K562 (cell line): ENCODE results near the gene CPNE9. TPM values are rescaled to one million over a fixed set of nuclear protein-coding genes. Genes with fewer than 3 reads are reported as not detected.

Source experiments
- ATAC-seq: fragments of 200-7000 bp; cut with Tn5 transposase; 3 replicates; pipeline ENCODE4 v1.9.1; 2020; ENCODE audit warnings: moderate library complexity
- BruUV-seq: library from RNA; stranded (reverse); fragments of 400-500 nt; replicated peaks from 2 replicates; lab custom pipeline; 2021; lab: Mats Ljungman, UMichigan
- CTCF ChIA-PET: fragments of 300-600 bp; formaldehyde crosslinking; extraction: SDS; loops from one replicate; lab custom pipeline; 2021; ENCODE audit warnings: low intra/inter-chr PET ratio; lab: Yijun Ruan, JAX
- POLR2A ChIA-PET: fragments of 300-600, 350-650 bp; sonication (Branson Sonifier 250); formaldehyde crosslinking; extraction: SDS; loops from one replicate; lab custom pipeline; 2021; ENCODE audit warnings: antibody characterized with exemption, inconsistent platforms; lab: Yijun Ruan, JAX
- DNase-seq, 4 experiments: peaks; one replicate each; pipeline versions ENCODE4 v3.0.0 to v3.0.0-alpha.2; 2011 to 2018; ENCODE audit warnings: low spot score in 3 of 4, mixed read lengths in 3 of 4; ENCODE audit errors: extremely low read depth in 1 of 4
- FAIRE-seq: peaks from 2 replicates; lab custom pipeline; 2011; peaks lifted over from hg19 to GRCh38; lab: Jason Lieb, UNC
- H2AFZ ChIP-seq: 2 replicates; pipeline ENCODE4 v1.6.0; 2011; ENCODE audit warnings: low read depth, low read length, control low read depth, inconsistent platforms
- H3K27ac ChIP-seq: fragments of 200-600 bp; 3 replicates; pipeline ENCODE4 v1.8.0; 2011; ENCODE audit warnings: low read depth, mild to moderate bottlenecking, control low read depth, inconsistent platforms, low read length, moderate library complexity, mixed read lengths; ENCODE audit errors: extremely low read depth
- H3K27me3 ChIP-seq, 2 experiments: fragments of 300-600 bp in 1 of 2; 2 replicates in 1 of 2; 3 replicates in 1 of 2; pipeline versions ENCODE4 v1.6.0 to v1.8.0; 2011; ENCODE audit warnings: inconsistent platforms in 2 of 2, low read length in 2 of 2, mild to moderate bottlenecking in 1 of 2, mixed read lengths in 1 of 2, moderate library complexity in 1 of 2; ENCODE audit not compliant: control insufficient read depth in 2 of 2, insufficient read depth in 2 of 2
- H3K36me3 ChIP-seq: fragments of 300-600 bp; 3 replicates; pipeline ENCODE4 v1.8.0; 2011; ENCODE audit warnings: mild to moderate bottlenecking, low read length, inconsistent platforms; ENCODE audit not compliant: control insufficient read depth, insufficient read depth
- H3K4me1 ChIP-seq, 2 experiments: fragments of 200-600 bp in 1 of 2; replicated peaks in 1 of 2; 2 replicates in 1 of 2; 3 replicates in 1 of 2; pipeline versions ENCODE4 v1.5.1 to v1.8.0; 2011; ENCODE audit warnings: inconsistent platforms in 2 of 2, low read length in 2 of 2, mild to moderate bottlenecking in 1 of 2, mixed read lengths in 1 of 2, moderate library complexity in 1 of 2; ENCODE audit not compliant: control insufficient read depth in 2 of 2, insufficient read depth in 2 of 2
- H3K4me2 ChIP-seq: 2 replicates; pipeline ENCODE4 v1.6.1; 2011; ENCODE audit warnings: low read length, control low read depth, inconsistent platforms, mixed read lengths; ENCODE audit not compliant: insufficient read depth
- H3K4me3 ChIP-seq: fragments of 200-600 bp; sonication (generic), shearing (Covaris generic); 2 replicates; pipeline ENCODE4 v1.5.1; 2016; ENCODE audit warnings: control low read depth, inconsistent platforms
- H3K79me2 ChIP-seq: fragments of 200-600 bp; 3 replicates; pipeline ENCODE4 v1.8.0; 2011; ENCODE audit warnings: low read length, inconsistent platforms; ENCODE audit not compliant: control insufficient read depth, insufficient read depth
- H3K9ac ChIP-seq, 2 experiments: 2 replicates each; pipeline versions ENCODE4 v1.6.0 to v1.6.1; 2011; ENCODE audit warnings: low read depth in 2 of 2, low read length in 2 of 2, control low read depth in 1 of 2, inconsistent platforms in 1 of 2, mild to moderate bottlenecking in 1 of 2, mixed read lengths in 1 of 2; ENCODE audit not compliant: insufficient read depth in 1 of 2
- H3K9me1 ChIP-seq: one replicate; pipeline ENCODE4 v1.6.0; 2011; ENCODE audit warnings: inconsistent platforms, mild to moderate bottlenecking, low read length, moderate library complexity; ENCODE audit not compliant: control insufficient read depth, insufficient read depth
- H3K9me3 ChIP-seq: replicated peaks from 2 replicates; pipeline ENCODE4 v1.5.1; 2011; ENCODE audit warnings: low read depth, low read length, inconsistent platforms; ENCODE audit not compliant: control insufficient read depth, insufficient read depth
- H4K20me1 ChIP-seq: replicated peaks from 2 replicates; pipeline ENCODE4 v1.6.1; 2011; ENCODE audit warnings: low read length, inconsistent platforms, mixed read lengths; ENCODE audit not compliant: control insufficient read depth, insufficient read depth
- SUPT5H ChIP-seq: fragments of 450-650 bp; IDR thresholded peaks from 2 replicates; pipeline ENCODE4 v1.6.1; 2016
- WGBS: fragments of 100-300 bp; shearing (Covaris generic); methylation state at CpG from one replicate; pipeline ENCODE4 v1.1.6; 2016; ENCODE audit warnings: low coverage, mixed read lengths; ENCODE audit not compliant: insufficient coverage; ENCODE audit errors: missing lambda C conversion rate; 5-methylcytosine and 5-hydroxymethylcytosine counted together
- in situ Hi-C: fragments of 300-500 bp; cut with MboI; formaldehyde crosslinking; loops from 4 replicates; pipeline ENCODE4 v1.15.0; 2018; ENCODE audit warnings: inconsistent platforms, mixed read lengths
- intact Hi-C: fragments of 100-400 bp; cut with micrococcal nuclease; formaldehyde crosslinking; loops from 2 replicates; pipeline ENCODE4 v1.14.2; 2022
- polyA plus RNA-seq, 8 experiments: library from polyadenylated mRNA; depleted of rRNA in 4 of 8; stranded (reverse) in 5 of 8; unstranded in 3 of 8; fragments of >200 nt; fragmentation: Nextera tagmentation in 2 of 8; fragmentation: Illumina TruSeq in 1 of 8; extraction: Ambion mirVana in 2 of 8; extraction: Trizol in 1 of 8; gene quantifications; 2 replicates each; pipeline versions ENCODE4 v1.2.1 to v1.2.3, GENCODE V29; 2011 to 2014; ENCODE audit warnings: inconsistent platforms in 1 of 8, missing spikeins in 1 of 8
- total RNA-seq, 7 experiments: library from RNA; depleted of rRNA in 6 of 7; stranded (reverse); fragments of >200 nt in 6 of 7; fragmentation: Illumina TruSeq in 2 of 7; extraction: Trizol in 2 of 7; gene quantifications; 2 replicates each; pipeline versions ENCODE4 v1.2.1 to v1.2.3, GENCODE V29; 2011 to 2021; ENCODE audit warnings: low replicate concordance in 1 of 7
- TF ChIP-seq, protein P1 (sequence below): sonication (generic); formaldehyde crosslinking; IDR thresholded peaks from 2 replicates; pipeline ENCODE4 v1.8.1; 2023; ENCODE audit warnings: mild to moderate bottlenecking, missing genetic modification reagents

The CPNE9 gene
- total and polyA plus RNA-seq, 9 of the 15 experiments (the other 6 are each of a cell fraction or from before 2014, with no cell fraction given) = 0.22 to 0.56 (median 0.29) TPM; not detected in 3

DNA sequence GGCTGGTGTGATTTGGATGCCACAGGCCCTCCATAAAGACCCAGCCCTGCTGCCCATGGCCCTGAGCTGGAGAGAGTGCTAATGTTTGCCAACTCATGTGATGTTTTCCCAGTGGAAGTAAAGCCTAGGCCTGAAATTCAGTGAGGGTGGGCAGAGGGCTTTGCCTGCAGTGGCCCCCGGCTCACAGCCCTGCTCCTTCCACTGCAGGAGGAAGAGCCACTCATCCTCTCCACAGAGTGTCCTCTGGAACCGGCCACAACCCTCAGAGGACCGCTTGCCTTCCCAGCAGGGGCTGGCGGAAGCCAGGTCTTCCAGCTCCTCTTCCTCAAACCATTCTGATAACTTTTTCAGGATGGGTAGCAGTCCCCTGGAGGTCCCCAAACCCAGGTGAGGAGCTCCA is 13.9 kb upstream of the CPNE9 start:
- in situ Hi-C loops = no loop called here
- H2AFZ ChIP-seq = no peak overlapping the region
- DNase-seq (no peak), FAIRE-seq (no peak), ATAC-seq (no peak)
- no peak for TF ChIP-seq SUPT5H
- TF ChIP-seq, protein P1, sequence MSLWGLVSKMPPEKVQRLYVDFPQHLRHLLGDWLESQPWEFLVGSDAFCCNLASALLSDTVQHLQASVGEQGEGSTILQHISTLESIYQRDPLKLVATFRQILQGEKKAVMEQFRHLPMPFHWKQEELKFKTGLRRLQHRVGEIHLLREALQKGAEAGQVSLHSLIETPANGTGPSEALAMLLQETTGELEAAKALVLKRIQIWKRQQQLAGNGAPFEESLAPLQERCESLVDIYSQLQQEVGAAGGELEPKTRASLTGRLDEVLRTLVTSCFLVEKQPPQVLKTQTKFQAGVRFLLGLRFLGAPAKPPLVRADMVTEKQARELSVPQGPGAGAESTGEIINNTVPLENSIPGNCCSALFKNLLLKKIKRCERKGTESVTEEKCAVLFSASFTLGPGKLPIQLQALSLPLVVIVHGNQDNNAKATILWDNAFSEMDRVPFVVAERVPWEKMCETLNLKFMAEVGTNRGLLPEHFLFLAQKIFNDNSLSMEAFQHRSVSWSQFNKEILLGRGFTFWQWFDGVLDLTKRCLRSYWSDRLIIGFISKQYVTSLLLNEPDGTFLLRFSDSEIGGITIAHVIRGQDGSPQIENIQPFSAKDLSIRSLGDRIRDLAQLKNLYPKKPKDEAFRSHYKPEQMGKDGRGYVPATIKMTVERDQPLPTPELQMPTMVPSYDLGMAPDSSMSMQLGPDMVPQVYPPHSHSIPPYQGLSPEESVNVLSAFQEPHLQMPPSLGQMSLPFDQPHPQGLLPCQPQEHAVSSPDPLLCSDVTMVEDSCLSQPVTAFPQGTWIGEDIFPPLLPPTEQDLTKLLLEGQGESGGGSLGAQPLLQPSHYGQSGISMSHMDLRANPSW (CRISPR knock-in tag) = no peak
- H4K20me1 ChIP-seq = peaks cover 3% of the 10 kb centered on the region; the same call in 1 of the 2 replicates
- H3K4me1 ChIP-seq = peaks cover 20 to 26% of the 10 kb centered on the region in 2 experiments; a peak in 4 of 5 replicates
- H3K36me3 ChIP-seq = peaks cover 96% of the 10 kb centered on the region; the same call in 2 of the 3 replicates
- no peaks in the 10 kb centered on the region for H3K9me3 ChIP-seq
- POLR2A ChIA-PET = interaction anchor here (0.7 to 3.5 kb wide), 4 partner anchors 11 to 14 kb away, joined by 4 to 15 read pairs (median 6); no protein-coding TSS in a partner anchor
- no peak overlapping the region for H3K27ac ChIP-seq
- CTCF ChIA-PET = no interaction called here
- no peaks in the 10 kb centered on the region for H3K9me1 ChIP-seq
- no peak overlapping the region for H3K4me2 ChIP-seq
- intact Hi-C loops = no loop called here
- H3K79me2 ChIP-seq = no peaks in the 10 kb centered on the region
- peak overlapping the region in 1 of 2 experiments; percentile 58; a peak in 1 of 4 replicates for H3K9ac ChIP-seq
- 89% methylated on average over 4 of the region's 4 CpGs for WGBS
- no TSS peak for BruUV-seq
- no peak overlapping the region for H3K4me3 ChIP-seq
- H3K27me3 ChIP-seq = no peaks in the 10 kb centered on the region
